GM10266 (cell line): ENCODE results near the gene APBA2.

Source experiments
- DNase-seq: peaks from one replicate; pipeline ENCODE4 v3.0.0; 2012; ENCODE audit errors: extremely low spot score
- CTCF ChIP-seq: IDR thresholded peaks from 2 replicates; pipeline ENCODE4 v1.5.1; 2012; ENCODE audit warnings: mild to moderate bottlenecking, low read depth; ENCODE audit not compliant: control insufficient read depth, insufficient read depth; ENCODE audit errors: missing control alignments

The APBA2 gene

GRCh38 chr15:29140475-29141307 lies 254.9 kb downstream of the APBA2 start:
- no peak for TF ChIP-seq CTCF

GRCh38 chr15:29141308-29142128 lies 255.7 kb downstream of the APBA2 start:
- TF ChIP-seq CTCF: no peak
- DNase-seq: no peak

More at GRCh38 chr15:29140475-29141307, 254.9 kb downstream of the APBA2 start:
- no peak for DNase-seq

GRCh38 chr15:29142129-29142747 lies 256.5 kb downstream of the APBA2 start:
- TF ChIP-seq CTCF: no peak

GRCh38 chr15:29143293-29143692 lies 257.5 kb downstream of the APBA2 start:
- TF ChIP-seq CTCF: no peak
- no peak for DNase-seq

More at GRCh38 chr15:29142129-29142747, 256.5 kb downstream of the APBA2 start:
- DNase-seq: no peak

GRCh38 chr15:29143909-29144635 lies 258.3 kb downstream of the APBA2 start:
- no peak for TF ChIP-seq CTCF
- DNase-seq: no peak

- no peak for DNase-seq
- no peak for TF ChIP-seq CTCF
Measured at GRCh38 chr15:29149738-29150075, 263.9 kb downstream of the APBA2 start.
